ENCODE results near the gene LRRTM3.

Gene LRRTM3

GRCh38 chr10:66925896-66926715, at the start of gene LRRTM3:
LRRTM3 (plus strand) TSS chr10:66926036.
- no peak for FAIRE-seq

- no peak for FAIRE-seq
Measured at GRCh38 chr10:66877361-66877760, 48.5 kb upstream of the LRRTM3 start.

GRCh38 chr10:66880292-66880691, 45.5 kb upstream of the LRRTM3 start:
- FAIRE-seq = no peak

GRCh38 chr10:66880826-66881225, 45.0 kb upstream of the LRRTM3 start:
- FAIRE-seq = no peak

GRCh38 chr10:66881814-66882213, 44.0 kb upstream of the LRRTM3 start:
- FAIRE-seq = no peak

GRCh38 chr10:66882271-66882670, 43.6 kb upstream of the LRRTM3 start:
- no peak for FAIRE-seq

GRCh38 chr10:66886848-66887247, 39.0 kb upstream of the LRRTM3 start:
- no peak for FAIRE-seq

GRCh38 chr10:66888237-66888636, 37.6 kb upstream of the LRRTM3 start:
- no peak for FAIRE-seq

GRCh38 chr10:66892871-66893270, 33.0 kb upstream of the LRRTM3 start:
- no peak for FAIRE-seq

- no peak for FAIRE-seq
Measured at GRCh38 chr10:66910671-66911070, 15.2 kb upstream of the LRRTM3 start.

- FAIRE-seq = no peak
Measured at GRCh38 chr10:66916030-66916429, 9.8 kb upstream of the LRRTM3 start.

GRCh38 chr10:66917104-66917503, 8.7 kb upstream of the LRRTM3 start:
- no peak for FAIRE-seq

GRCh38 chr10:66919248-66919647, 6.6 kb upstream of the LRRTM3 start:
- no peak for FAIRE-seq

GRCh38 chr10:66924674-66925345, 1.0 kb upstream of the LRRTM3 start:
- FAIRE-seq = no peak

- FAIRE-seq = no peak
Measured at GRCh38 chr10:66925373-66925772, 463 bp upstream of the LRRTM3 start.

- FAIRE-seq = no peak
Measured at GRCh38 chr10:66926841-66927240, 1.0 kb downstream of the LRRTM3 start.

- no peak for FAIRE-seq
Measured at GRCh38 chr10:66927251-66927935, 1.6 kb downstream of the LRRTM3 start.

- FAIRE-seq = no peak
Measured at GRCh38 chr10:66927971-66928770, 2.3 kb downstream of the LRRTM3 start.

GRCh38 chr10:66928776-66929175, 2.9 kb downstream of the LRRTM3 start:
- no peak for FAIRE-seq

- no peak for FAIRE-seq
Measured at GRCh38 chr10:66929375-66929774, 3.5 kb downstream of the LRRTM3 start.

- peak; percentile 93 for FAIRE-seq
Measured at GRCh38 chr10:66931340-66931948, 5.6 kb downstream of the LRRTM3 start.

GRCh38 chr10:66931949-66932343, 6.1 kb downstream of the LRRTM3 start:
- no peak for FAIRE-seq

GRCh38 chr10:66934711-66935110, 8.9 kb downstream of the LRRTM3 start:
- FAIRE-seq = no peak
